Inflammatory macrophage (primary cell): ENCODE measurements around the gene NME3.

Source experiments
- DNase-seq, 2 donors: peaks; one replicate each; pipeline ENCODE4 v3.0.0-alpha.2; 2020 to 2022

NME3 gene

DNA sequence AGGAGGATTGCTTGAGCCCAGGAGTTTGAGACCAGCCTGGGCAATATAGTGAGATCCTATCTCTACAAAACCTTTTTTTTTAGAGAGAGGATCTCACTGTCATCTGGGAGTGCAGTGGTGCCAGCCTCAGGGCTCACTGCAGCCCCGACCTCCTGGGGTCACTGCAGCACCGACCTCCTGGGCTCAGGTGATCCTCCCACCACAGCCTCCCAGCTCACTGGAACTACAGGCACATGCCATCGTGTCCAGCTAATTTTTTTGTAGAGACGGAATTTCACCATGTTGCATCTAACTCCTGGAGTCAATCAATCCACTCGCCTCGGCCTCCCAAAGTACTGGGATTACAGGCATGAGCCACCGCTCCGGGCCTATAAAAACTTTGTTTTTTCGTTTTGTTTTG is 50.0 kb downstream of the NME3 start:
- DNase-seq: no peak
